HG03103 (cell line): ENCODE measurements around the gene ACKR1.

ENCODE experiments used
- ATAC-seq: cut with Tn5 transposase; IDR thresholded peaks from one replicate; pipeline ENCODE4 v1.9.1; 2021; ENCODE audit warnings: low read depth; ENCODE audit not compliant: unreplicated experiment

ACKR1 gene

GRCh38 chr1:159185121-159185520, 19.6 kb upstream of the ACKR1 start:
- ATAC-seq = no peak

GRCh38 chr1:159187033-159187432, 17.6 kb upstream of the ACKR1 start:
- ATAC-seq = no peak

- ATAC-seq = no peak
Observed at GRCh38 chr1:159187647-159188374, 16.9 kb upstream of the ACKR1 start.

GRCh38 chr1:159188375-159188788, 16.3 kb upstream of the ACKR1 start:
- ATAC-seq = peak; percentile 89

- ATAC-seq = no peak
Observed at GRCh38 chr1:159190441-159190840, 14.2 kb upstream of the ACKR1 start.

GRCh38 chr1:159196543-159196942, 8.1 kb upstream of the ACKR1 start:
- no peak for ATAC-seq

- peak; percentile 84 for ATAC-seq
Observed at GRCh38 chr1:159197561-159198557, 6.8 kb upstream of the ACKR1 start.

GRCh38 chr1:159199901-159200300, 4.8 kb upstream of the ACKR1 start:
- ATAC-seq = no peak

- no peak for ATAC-seq
Observed at GRCh38 chr1:159200769-159201168, 3.9 kb upstream of the ACKR1 start.

GRCh38 chr1:159201642-159202041, 3.0 kb upstream of the ACKR1 start:
- ATAC-seq = no peak

- ATAC-seq = no peak
Observed at GRCh38 chr1:159203610-159204009, 1.1 kb upstream of the ACKR1 start.

GRCh38 chr1:159205225-159205624, 550 bp downstream of the ACKR1 start:
- ATAC-seq = no peak

GRCh38 chr1:159206110-159206509, 1.4 kb downstream of the ACKR1 start:
- ATAC-seq = no peak

GRCh38 chr1:159207080-159207479, 2.4 kb downstream of the ACKR1 start:
- no peak for ATAC-seq

- no peak for ATAC-seq
Observed at GRCh38 chr1:159207774-159208173, 3.1 kb downstream of the ACKR1 start.

GRCh38 chr1:159208175-159208825, 3.6 kb downstream of the ACKR1 start:
- ATAC-seq = no peak

GRCh38 chr1:159209061-159209460, 4.4 kb downstream of the ACKR1 start:
- ATAC-seq = no peak

GRCh38 chr1:159211331-159212136, 6.9 kb downstream of the ACKR1 start:
- ATAC-seq = no peak

- ATAC-seq = no peak
Observed at GRCh38 chr1:159212596-159212995, 7.9 kb downstream of the ACKR1 start.

- no peak for ATAC-seq
Observed at GRCh38 chr1:159214149-159214760, 9.6 kb downstream of the ACKR1 start.
